HCT116 (cell line): ENCODE results near the gene AGK. TPM values are rescaled to one million over a fixed set of nuclear protein-coding genes. Genes with fewer than 3 reads are reported as not detected.

Experiments
- ATAC-seq: fragments of 200-7000 bp; cut with Tn5 transposase; 2 replicates; pipeline ENCODE4 v1.9.1; 2020; ENCODE audit warnings: mild to moderate bottlenecking, moderate library complexity
- BruUV-seq: library from RNA; stranded (reverse); fragments of 400-500 nt; replicated peaks from 2 replicates; lab custom pipeline; 2021; lab: Mats Ljungman, UMichigan
- CTCF ChIA-PET: fragments of 300-600 bp; sonication (Branson Sonifier 250); formaldehyde crosslinking; loops from one replicate; lab custom pipeline; 2021; ENCODE audit warnings: antibody characterized with exemption; lab: Charles Lee
- POLR2A ChIA-PET: fragments of 300-600, 350-600 bp; sonication (Branson Sonifier 250); formaldehyde crosslinking; loops from one replicate; lab custom pipeline; 2021; ENCODE audit warnings: antibody characterized with exemption; lab: Charles Lee
- RAD21 ChIA-PET, 2 experiments: fragments of 300-600 bp; sonication (Branson Sonifier 250); formaldehyde crosslinking; loops; one replicate each; lab custom pipeline; 2023; ENCODE audit warnings: low total read pairs in 2 of 2; ENCODE audit not compliant: uncharacterized antibody in 2 of 2, unreplicated experiment in 2 of 2, low non-redundant PET in 1 of 2; lab: Charles Lee
- DNase-seq: peaks from one replicate; pipeline ENCODE4 v3.0.0-alpha.2; 2010; ENCODE audit warnings: low read depth, low spot score
- H2AFZ ChIP-seq: fragments of 200-600 bp; shearing (Covaris generic), sonication (generic); 2 replicates; pipeline ENCODE4 v1.6.1; 2017; ENCODE audit warnings: low read depth, mixed run types, mixed read lengths, antibody characterized with exemption, low read length; ENCODE audit not compliant: poor library complexity, severe bottlenecking
- H3K27ac ChIP-seq: 2 replicates; pipeline ENCODE4 v1.5.1; 2012; ENCODE audit warnings: low read depth, low read length
- H3K27me3 ChIP-seq: fragments of 200-600 bp; sonication (generic); 2 replicates; pipeline ENCODE4 v1.6.1; 2016; ENCODE audit warnings: mixed run types, low read length, mixed read lengths; ENCODE audit not compliant: insufficient read depth
- H3K36me3 ChIP-seq, 2 experiments: fragments of 200-500 bp in 1 of 2; fragments of 200-600 bp in 1 of 2; sonication (Bioruptor generic) in 1 of 2; sonication (generic) in 1 of 2; 2 replicates each; pipeline versions ENCODE4 v1.5.1 to v1.6.1; 2014 to 2016; ENCODE audit warnings: low read length in 2 of 2, inconsistent platforms in 1 of 2, mixed read lengths in 1 of 2, mixed run types in 1 of 2; ENCODE audit not compliant: insufficient read depth in 2 of 2, control insufficient read depth in 1 of 2
- H3K4me1 ChIP-seq, 2 experiments: fragments of 200-600 bp in 1 of 2; sonication (generic) in 1 of 2; 2 replicates each; pipeline versions ENCODE4 v1.5.1 to v1.6.1; 2012 to 2017; ENCODE audit warnings: low read length in 2 of 2, inconsistent platforms in 1 of 2, mild to moderate bottlenecking in 1 of 2, mixed read lengths in 1 of 2, mixed run types in 1 of 2, moderate library complexity in 1 of 2; ENCODE audit not compliant: insufficient read depth in 2 of 2, control insufficient read depth in 1 of 2
- H3K4me2 ChIP-seq: fragments of 200-600 bp; sonication (generic); 2 replicates; pipeline ENCODE4 v1.6.1; 2017; ENCODE audit warnings: mixed run types, low read length, mixed read lengths
- H3K4me3 ChIP-seq, 2 experiments: fragments of 200-600 bp in 1 of 2; sonication (generic) in 1 of 2; replicated peaks in 1 of 2; 2 replicates each; pipeline ENCODE4 v1.5.1; 2011 to 2016; ENCODE audit warnings: low read length in 2 of 2, control low read depth in 1 of 2, low read depth in 1 of 2, mild to moderate bottlenecking in 1 of 2, mixed read lengths in 1 of 2, mixed run types in 1 of 2
- H3K79me2 ChIP-seq: fragments of 200-600 bp; sonication (generic); 2 replicates; pipeline ENCODE4 v1.6.1; 2017; ENCODE audit warnings: mild to moderate bottlenecking, mixed run types, low read length, moderate library complexity, mixed read lengths; ENCODE audit not compliant: insufficient read depth
- H3K9ac ChIP-seq: fragments of 200-600 bp; sonication (generic); 2 replicates; pipeline ENCODE4 v1.6.1; 2016; ENCODE audit warnings: low read length, mixed read lengths
- H3K9me2 ChIP-seq: fragments of 200-600 bp; sonication (generic), shearing (Covaris generic); 2 replicates; pipeline ENCODE4 v1.6.1; 2017; ENCODE audit warnings: mixed run types, mild to moderate bottlenecking, moderate library complexity; ENCODE audit not compliant: insufficient read depth
- H3K9me3 ChIP-seq, 2 experiments: fragments of 200-500 bp in 1 of 2; fragments of 200-600 bp in 1 of 2; sonication (Bioruptor generic) in 1 of 2; sonication (generic) in 1 of 2; 2 replicates each; pipeline ENCODE4 v1.6.1; 2014 to 2017; ENCODE audit warnings: low read length in 2 of 2, mixed read lengths in 2 of 2, inconsistent platforms in 1 of 2, low read depth in 1 of 2, mild to moderate bottlenecking in 1 of 2, mixed run types in 1 of 2, moderate library complexity in 1 of 2; ENCODE audit not compliant: control insufficient read depth in 1 of 2, insufficient read depth in 1 of 2
- H4K20me1 ChIP-seq: fragments of 200-600 bp; sonication (generic), shearing (Covaris generic); 2 replicates; pipeline ENCODE4 v1.6.1; 2017; ENCODE audit warnings: mixed run types, mild to moderate bottlenecking, moderate library complexity; ENCODE audit not compliant: insufficient read depth
- CBX3 ChIP-seq: IDR thresholded peaks from 2 replicates; pipeline ENCODE4 v1.6.1; 2012; ENCODE audit warnings: low read depth
- EGR1 ChIP-seq: IDR thresholded peaks from 2 replicates; pipeline ENCODE4 v1.6.1; 2012; ENCODE audit warnings: low read depth
- EZH2 ChIP-seq: fragments of 200-600 bp; sonication (generic); IDR thresholded peaks from 2 replicates; pipeline ENCODE4 v1.6.1; 2017; ENCODE audit warnings: antibody characterized with exemption, mixed run types
- FOSL1 ChIP-seq: IDR thresholded peaks from 2 replicates; pipeline ENCODE4 v1.6.1; 2012; ENCODE audit warnings: low read depth
- JUND ChIP-seq: IDR thresholded peaks from 2 replicates; pipeline ENCODE4 v1.6.1; 2012
- POLR2A ChIP-seq: IDR thresholded peaks from 2 replicates; pipeline ENCODE4 v1.7.0; 2011; ENCODE audit warnings: borderline replicate concordance; ENCODE audit not compliant: insufficient read depth, insufficient read length; ENCODE audit errors: extremely low read depth
- POLR2AphosphoS5 ChIP-seq: IDR thresholded peaks from 2 replicates; pipeline ENCODE4 v1.6.1; 2011; ENCODE audit warnings: mild to moderate bottlenecking, low read depth, low read length, moderate library complexity
- RAD21 ChIP-seq: IDR thresholded peaks from 2 replicates; pipeline ENCODE4 v1.6.1; 2012; ENCODE audit warnings: low read depth, mild to moderate bottlenecking
- SP1 ChIP-seq: IDR thresholded peaks from 2 replicates; pipeline ENCODE4 v1.6.1; 2012; ENCODE audit warnings: low read depth
- SRF ChIP-seq: IDR thresholded peaks from 2 replicates; pipeline ENCODE4 v1.6.1; 2012; ENCODE audit warnings: low read depth
- TCF7L2 ChIP-seq: IDR thresholded peaks from 2 replicates; pipeline ENCODE4 v1.7.0; 2011; ENCODE audit warnings: borderline replicate concordance, inconsistent platforms; ENCODE audit not compliant: insufficient read depth, insufficient read length; ENCODE audit errors: extremely low read depth
- YY1 ChIP-seq: IDR thresholded peaks from 2 replicates; pipeline ENCODE4 v1.6.1; 2011; ENCODE audit warnings: low read length, low read depth, moderate library complexity, mild to moderate bottlenecking; ENCODE audit not compliant: insufficient replicate concordance; ENCODE audit errors: extremely low read depth
- intact Hi-C: fragments of 100-400 bp; cut with micrococcal nuclease; formaldehyde crosslinking; loops from 2 replicates; pipeline ENCODE4 v1.10.0; 2022
- total RNA-seq: library from RNA; stranded (reverse); gene quantifications from one replicate; pipeline ENCODE4 v1.2.1, GENCODE V29; 2021; ENCODE audit not compliant: unreplicated experiment
- TF ChIP-seq, protein P1 (sequence below): IDR thresholded peaks from 2 replicates; pipeline ENCODE4 v1.6.1; 2011; ENCODE audit warnings: mild to moderate bottlenecking, low read length, moderate library complexity; ENCODE audit not compliant: insufficient replicate concordance; ENCODE audit errors: extremely low read depth
- TF ChIP-seq, protein P2 (sequence below), 3 experiments: fragments of 200-600 bp in 1 of 3; sonication (generic) in 1 of 3; IDR thresholded peaks in 2 of 3; conservative IDR thresholded peaks in 1 of 3; 2 replicates each; pipeline ENCODE4 v1.5.1; 2012 to 2017; ENCODE audit warnings: low read depth in 2 of 3, low read length in 2 of 3, antibody characterized with exemption in 1 of 3, borderline replicate concordance in 1 of 3, control low read depth in 1 of 3, mild to moderate bottlenecking in 1 of 3, mixed read lengths in 1 of 3, mixed run types in 1 of 3, moderate library complexity in 1 of 3; ENCODE audit not compliant: insufficient read depth in 1 of 3
- TF ChIP-seq, protein P3 (sequence below): IDR thresholded peaks from 2 replicates; pipeline ENCODE4 v1.6.1; 2012; ENCODE audit warnings: low read depth

The AGK gene
- total RNA-seq, 1 experiment from 2014 or later, result 36.3 TPM

DNA sequence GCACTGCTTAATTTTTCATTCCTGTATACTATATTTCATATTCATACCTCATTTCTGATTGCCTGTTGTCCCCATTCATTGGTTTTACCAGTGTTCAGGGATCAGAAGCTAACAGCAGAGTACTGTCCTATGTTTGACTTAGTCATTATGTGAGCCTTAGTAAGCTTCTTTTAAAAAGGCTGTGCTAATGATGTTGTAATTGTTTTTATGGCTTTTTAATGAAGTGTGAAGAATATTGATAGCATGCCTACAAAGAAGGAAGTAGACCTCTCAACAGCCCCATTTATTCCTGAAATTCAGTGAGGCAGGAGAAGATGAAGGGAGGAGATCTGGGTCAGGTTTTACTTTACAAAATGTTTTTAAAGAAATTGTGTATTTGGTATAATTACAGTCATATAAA, 61.7 kb downstream of the AGK start:
- POLR2A ChIA-PET, result no interaction called here
- Histone ChIP-seq H3K27ac (no peak overlapping the region), H4K20me1 (no peaks in the 10 kb centered on the region), H3K9me2 (no peaks in the 10 kb centered on the region), H3K4me3 (no peak overlapping the region), H3K79me2 (no peaks in the 10 kb centered on the region), H3K36me3 (peaks cover 8 to 11% of the 10 kb centered on the region in 2 experiments; a peak in 3 of 4 replicates), H2AFZ (no peak overlapping the region), H3K4me2 (no peak overlapping the region), H3K4me1 (no peaks in the 10 kb centered on the region), H3K9ac (no peak overlapping the region), H3K27me3 (no peaks in the 10 kb centered on the region), H3K9me3 (no peaks in the 10 kb centered on the region)
- RAD21 ChIA-PET, result no interaction called here
- no TSS peak for BruUV-seq
- no peak for ATAC-seq
- intact Hi-C loops, result no loop called here
- no peak for DNase-seq
- CTCF ChIA-PET, result no interaction called here
- TF ChIP-seq CBX3, result no peak
- no peak for TF ChIP-seq RAD21
- TF ChIP-seq POLR2AphosphoS5, result no peak
- no peak for TF ChIP-seq POLR2A
- no peak for TF ChIP-seq FOSL1
- no peak for TF ChIP-seq EGR1
- TF ChIP-seq JUND, result no peak
- no peak for TF ChIP-seq YY1
- no peak for TF ChIP-seq SRF
- TF ChIP-seq SP1, result no peak
- TF ChIP-seq TCF7L2, result no peak
- TF ChIP-seq, protein P1, sequence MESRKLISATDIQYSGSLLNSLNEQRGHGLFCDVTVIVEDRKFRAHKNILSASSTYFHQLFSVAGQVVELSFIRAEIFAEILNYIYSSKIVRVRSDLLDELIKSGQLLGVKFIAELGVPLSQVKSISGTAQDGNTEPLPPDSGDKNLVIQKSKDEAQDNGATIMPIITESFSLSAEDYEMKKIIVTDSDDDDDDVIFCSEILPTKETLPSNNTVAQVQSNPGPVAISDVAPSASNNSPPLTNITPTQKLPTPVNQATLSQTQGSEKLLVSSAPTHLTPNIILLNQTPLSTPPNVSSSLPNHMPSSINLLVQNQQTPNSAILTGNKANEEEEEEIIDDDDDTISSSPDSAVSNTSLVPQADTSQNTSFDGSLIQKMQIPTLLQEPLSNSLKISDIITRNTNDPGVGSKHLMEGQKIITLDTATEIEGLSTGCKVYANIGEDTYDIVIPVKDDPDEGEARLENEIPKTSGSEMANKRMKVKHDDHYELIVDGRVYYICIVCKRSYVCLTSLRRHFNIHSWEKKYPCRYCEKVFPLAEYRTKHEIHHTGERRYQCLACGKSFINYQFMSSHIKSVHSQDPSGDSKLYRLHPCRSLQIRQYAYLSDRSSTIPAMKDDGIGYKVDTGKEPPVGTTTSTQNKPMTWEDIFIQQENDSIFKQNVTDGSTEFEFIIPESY, result no peak
- TF ChIP-seq, protein P2, sequence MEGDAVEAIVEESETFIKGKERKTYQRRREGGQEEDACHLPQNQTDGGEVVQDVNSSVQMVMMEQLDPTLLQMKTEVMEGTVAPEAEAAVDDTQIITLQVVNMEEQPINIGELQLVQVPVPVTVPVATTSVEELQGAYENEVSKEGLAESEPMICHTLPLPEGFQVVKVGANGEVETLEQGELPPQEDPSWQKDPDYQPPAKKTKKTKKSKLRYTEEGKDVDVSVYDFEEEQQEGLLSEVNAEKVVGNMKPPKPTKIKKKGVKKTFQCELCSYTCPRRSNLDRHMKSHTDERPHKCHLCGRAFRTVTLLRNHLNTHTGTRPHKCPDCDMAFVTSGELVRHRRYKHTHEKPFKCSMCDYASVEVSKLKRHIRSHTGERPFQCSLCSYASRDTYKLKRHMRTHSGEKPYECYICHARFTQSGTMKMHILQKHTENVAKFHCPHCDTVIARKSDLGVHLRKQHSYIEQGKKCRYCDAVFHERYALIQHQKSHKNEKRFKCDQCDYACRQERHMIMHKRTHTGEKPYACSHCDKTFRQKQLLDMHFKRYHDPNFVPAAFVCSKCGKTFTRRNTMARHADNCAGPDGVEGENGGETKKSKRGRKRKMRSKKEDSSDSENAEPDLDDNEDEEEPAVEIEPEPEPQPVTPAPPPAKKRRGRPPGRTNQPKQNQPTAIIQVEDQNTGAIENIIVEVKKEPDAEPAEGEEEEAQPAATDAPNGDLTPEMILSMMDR (IDR thresholded peaks at IDR 0.05 in 2 of 3, conservative IDR thresholded peaks at IDR 0.05 in 1 of 3; ENCODE audit: borderline replicate concordance in 1 of 3, insufficient read depth in 1 of 3, low read depth in 2 of 3, low read length in 2 of 3), result no peak
- TF ChIP-seq, protein P3, sequence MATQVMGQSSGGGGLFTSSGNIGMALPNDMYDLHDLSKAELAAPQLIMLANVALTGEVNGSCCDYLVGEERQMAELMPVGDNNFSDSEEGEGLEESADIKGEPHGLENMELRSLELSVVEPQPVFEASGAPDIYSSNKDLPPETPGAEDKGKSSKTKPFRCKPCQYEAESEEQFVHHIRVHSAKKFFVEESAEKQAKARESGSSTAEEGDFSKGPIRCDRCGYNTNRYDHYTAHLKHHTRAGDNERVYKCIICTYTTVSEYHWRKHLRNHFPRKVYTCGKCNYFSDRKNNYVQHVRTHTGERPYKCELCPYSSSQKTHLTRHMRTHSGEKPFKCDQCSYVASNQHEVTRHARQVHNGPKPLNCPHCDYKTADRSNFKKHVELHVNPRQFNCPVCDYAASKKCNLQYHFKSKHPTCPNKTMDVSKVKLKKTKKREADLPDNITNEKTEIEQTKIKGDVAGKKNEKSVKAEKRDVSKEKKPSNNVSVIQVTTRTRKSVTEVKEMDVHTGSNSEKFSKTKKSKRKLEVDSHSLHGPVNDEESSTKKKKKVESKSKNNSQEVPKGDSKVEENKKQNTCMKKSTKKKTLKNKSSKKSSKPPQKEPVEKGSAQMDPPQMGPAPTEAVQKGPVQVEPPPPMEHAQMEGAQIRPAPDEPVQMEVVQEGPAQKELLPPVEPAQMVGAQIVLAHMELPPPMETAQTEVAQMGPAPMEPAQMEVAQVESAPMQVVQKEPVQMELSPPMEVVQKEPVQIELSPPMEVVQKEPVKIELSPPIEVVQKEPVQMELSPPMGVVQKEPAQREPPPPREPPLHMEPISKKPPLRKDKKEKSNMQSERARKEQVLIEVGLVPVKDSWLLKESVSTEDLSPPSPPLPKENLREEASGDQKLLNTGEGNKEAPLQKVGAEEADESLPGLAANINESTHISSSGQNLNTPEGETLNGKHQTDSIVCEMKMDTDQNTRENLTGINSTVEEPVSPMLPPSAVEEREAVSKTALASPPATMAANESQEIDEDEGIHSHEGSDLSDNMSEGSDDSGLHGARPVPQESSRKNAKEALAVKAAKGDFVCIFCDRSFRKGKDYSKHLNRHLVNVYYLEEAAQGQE, result no peak
- no peak for TF ChIP-seq EZH2
